Measurements from ENCODE around the gene ARHGAP10.
A peak's percentile ranks its signal among the peaks of the same experiment; 100 is the strongest.

Gene ARHGAP10

DNA sequence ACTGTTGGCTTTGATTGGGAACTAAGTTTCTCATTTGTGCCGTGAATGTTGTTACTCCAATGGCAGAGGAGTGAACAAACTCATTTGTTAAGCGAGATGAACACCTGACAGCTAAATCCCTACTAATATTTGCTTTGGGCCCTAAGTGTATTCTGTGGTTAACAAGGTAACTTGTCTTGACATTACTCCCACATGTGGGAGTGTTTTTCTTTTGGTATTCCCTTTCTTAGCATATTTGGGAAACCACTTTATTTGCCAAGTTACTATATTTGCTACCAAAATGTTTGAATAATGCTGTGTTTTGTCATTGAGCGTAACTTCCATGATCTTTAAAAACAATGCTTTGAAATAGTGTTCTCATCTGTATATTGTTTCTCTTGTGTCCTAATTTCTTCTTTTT lies 82.5 kb downstream of the ARHGAP10 start:
- POLR2A ChIA-PET (ENCODE audit: low non-redundant PET) = no interaction called here
- TF ChIP-seq, protein P1, sequence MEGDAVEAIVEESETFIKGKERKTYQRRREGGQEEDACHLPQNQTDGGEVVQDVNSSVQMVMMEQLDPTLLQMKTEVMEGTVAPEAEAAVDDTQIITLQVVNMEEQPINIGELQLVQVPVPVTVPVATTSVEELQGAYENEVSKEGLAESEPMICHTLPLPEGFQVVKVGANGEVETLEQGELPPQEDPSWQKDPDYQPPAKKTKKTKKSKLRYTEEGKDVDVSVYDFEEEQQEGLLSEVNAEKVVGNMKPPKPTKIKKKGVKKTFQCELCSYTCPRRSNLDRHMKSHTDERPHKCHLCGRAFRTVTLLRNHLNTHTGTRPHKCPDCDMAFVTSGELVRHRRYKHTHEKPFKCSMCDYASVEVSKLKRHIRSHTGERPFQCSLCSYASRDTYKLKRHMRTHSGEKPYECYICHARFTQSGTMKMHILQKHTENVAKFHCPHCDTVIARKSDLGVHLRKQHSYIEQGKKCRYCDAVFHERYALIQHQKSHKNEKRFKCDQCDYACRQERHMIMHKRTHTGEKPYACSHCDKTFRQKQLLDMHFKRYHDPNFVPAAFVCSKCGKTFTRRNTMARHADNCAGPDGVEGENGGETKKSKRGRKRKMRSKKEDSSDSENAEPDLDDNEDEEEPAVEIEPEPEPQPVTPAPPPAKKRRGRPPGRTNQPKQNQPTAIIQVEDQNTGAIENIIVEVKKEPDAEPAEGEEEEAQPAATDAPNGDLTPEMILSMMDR (conservative IDR thresholded peaks at IDR 0.05; ENCODE audit: low read depth) = no peak
- no peak for DNase-seq (ENCODE audit: low spot score)
- no peak overlapping the region for H3K27ac ChIP-seq
- CTCF ChIA-PET = interaction anchor here (0.7 kb wide), 1 partner anchor 27 kb away, joined by 3 read pairs; no protein-coding TSS in a partner anchor

DNA sequence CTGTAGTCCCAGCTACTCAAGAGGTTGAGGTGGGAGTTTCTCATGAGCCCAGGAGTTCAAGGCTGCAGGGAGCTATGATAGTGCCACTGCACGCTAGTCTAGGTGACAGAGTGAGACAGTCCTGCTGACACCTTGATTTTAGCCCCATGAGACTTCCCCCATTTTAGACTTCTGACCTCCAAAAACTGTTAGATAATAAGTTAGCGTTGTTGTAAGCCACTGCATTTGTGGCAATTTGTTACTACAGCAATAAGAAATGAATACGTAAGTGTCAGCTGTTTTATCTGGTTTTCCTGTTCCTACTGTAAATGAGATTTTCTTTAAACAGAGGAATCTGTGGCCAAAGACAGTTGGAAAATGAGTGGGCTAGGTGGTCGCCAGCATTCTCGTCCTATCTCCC lies 83.9 kb downstream of the ARHGAP10 start:
- DNase-seq (ENCODE audit: low spot score) = no peak
- no peak overlapping the region for H3K27ac ChIP-seq
- TF ChIP-seq, protein P1 (conservative IDR thresholded peaks at IDR 0.05; ENCODE audit: low read depth) = no peak
- ChIA-PET CTCF (no interaction called here), POLR2A (ENCODE audit: low non-redundant PET) (no interaction called here)

DNA sequence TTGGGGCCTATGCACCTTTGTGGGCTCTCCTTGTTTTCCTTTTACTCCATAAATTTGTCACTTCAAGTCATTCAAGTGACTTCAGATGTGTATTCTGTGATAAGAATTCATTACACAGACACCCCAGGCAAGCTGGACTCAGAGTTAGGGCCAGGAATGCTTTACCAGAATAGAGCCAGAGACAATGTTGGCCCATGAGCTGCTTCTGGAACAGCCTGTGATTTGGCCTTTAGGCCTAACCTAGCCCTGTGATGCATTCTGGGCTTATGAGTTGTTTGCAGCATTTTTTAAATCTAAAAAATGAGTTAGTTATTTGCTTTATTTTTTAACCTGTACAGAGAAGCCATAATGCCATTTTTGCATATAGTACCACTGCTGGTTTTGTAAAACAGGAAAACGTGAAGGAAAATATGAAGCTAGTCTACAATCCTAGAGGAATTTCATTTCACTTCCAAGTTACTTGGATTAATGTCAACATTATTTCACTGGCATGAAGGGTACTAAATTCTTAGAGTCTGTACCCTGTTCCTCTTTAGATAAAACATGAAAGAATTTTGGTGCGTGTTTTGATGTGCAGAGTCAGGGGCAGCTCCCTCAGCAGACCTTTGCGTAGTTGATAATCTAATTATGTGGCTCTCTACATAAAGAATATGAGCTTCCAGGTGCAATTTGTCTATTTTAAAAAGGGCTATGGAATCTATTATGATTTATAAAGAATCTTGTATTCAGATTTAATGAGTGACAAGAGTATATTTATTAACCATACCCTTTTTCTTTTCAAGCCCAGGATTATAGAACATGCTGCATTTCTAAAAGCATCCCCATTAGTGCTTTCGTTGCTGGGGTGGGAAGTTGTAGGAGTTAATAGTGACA lies 84.7 kb downstream of the ARHGAP10 start:
- ChIA-PET CTCF (no interaction called here), POLR2A (ENCODE audit: low non-redundant PET) (no interaction called here)
- TF ChIP-seq, protein P1 (conservative IDR thresholded peaks at IDR 0.05; ENCODE audit: low read depth) = no peak
- H3K27ac ChIP-seq = no peak overlapping the region
- DNase-seq (ENCODE audit: low spot score) = no peak

DNA sequence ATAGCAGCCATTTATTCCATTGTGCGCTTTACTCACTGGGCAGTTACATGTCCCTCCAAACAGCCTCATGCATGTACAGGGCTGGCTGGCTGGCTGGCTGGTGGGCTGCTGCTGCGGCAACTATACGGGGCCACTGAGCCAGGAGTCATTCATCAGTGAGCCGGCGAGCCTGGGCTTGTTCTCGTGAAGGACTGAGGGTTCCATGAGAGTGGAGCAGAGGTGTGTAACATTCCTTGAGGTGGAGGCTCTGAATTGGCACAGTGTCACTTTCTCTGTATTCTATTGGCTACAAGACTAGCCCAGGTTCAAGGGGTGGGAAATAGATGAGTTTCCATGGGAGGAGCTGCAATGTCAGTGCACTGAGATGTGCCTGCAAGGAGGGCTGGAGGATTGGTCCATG lies 89.1 kb downstream of the ARHGAP10 start:
- CTCF ChIA-PET = no interaction called here
- TF ChIP-seq, protein P1 (conservative IDR thresholded peaks at IDR 0.05; ENCODE audit: low read depth) = no peak
- peak overlapping the region; percentile 81 for H3K27ac ChIP-seq
- DNase-seq (ENCODE audit: low spot score) = peak; percentile 79
- POLR2A ChIA-PET (ENCODE audit: low non-redundant PET) = no interaction called here

DNA sequence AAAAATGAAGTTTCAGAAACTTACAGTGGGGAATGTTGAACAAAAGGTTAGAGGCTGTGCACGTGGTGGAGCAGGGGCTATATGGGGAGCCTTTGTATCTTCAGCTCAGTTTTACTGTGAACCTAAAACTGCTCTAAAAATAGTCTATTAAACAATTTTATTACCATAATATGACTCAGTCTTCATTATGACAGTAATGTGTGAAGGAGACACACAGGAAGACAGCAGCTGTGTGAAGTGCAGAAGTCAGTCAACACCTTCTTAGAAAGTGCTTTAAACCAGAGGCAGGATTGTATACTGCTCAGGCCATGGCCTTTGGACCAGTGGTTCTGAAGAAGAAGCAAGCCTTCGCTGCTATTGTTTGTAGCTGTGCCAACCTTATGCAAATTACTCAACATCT lies 89.7 kb downstream of the ARHGAP10 start:
- DNase-seq (ENCODE audit: low spot score) = no peak
- TF ChIP-seq, protein P1 (conservative IDR thresholded peaks at IDR 0.05; ENCODE audit: low read depth) = no peak
- ChIA-PET POLR2A (ENCODE audit: low non-redundant PET) (no interaction called here), CTCF (interaction anchor here (1.4 kb wide), 1 partner anchor 45 kb away, joined by 3 read pairs; no protein-coding TSS in a partner anchor)
- no peak overlapping the region for H3K27ac ChIP-seq

DNA sequence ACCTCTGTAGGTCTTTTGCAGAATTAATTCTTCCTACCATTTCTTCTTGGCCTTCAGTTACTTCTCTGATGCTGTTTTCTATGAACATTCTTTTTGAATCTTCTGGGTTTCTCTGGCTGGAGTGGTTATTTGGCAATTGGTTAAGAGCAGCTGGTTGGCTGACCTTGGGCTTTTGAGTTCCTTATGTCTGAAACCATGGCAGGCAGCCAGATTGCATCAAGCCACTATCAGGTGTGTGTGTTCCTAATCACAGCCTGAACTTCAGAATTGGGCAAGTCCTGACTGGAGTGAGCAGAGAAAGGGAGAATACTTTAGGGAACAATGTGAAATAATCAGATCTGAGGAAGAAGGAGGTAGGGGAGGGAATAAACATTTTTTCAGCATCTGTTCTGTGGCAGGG lies 90.2 kb downstream of the ARHGAP10 start:
- CTCF ChIA-PET = interaction anchor here (0.5 to 1.4 kb wide), 2 partner anchors 45 to 499 kb away, joined by 3 read pairs; no protein-coding TSS in a partner anchor
- peak; percentile 74 for DNase-seq (ENCODE audit: low spot score)
- POLR2A ChIA-PET (ENCODE audit: low non-redundant PET) = no interaction called here
- peak overlapping the region; percentile 53 for H3K27ac ChIP-seq
- TF ChIP-seq, protein P1 (conservative IDR thresholded peaks at IDR 0.05; ENCODE audit: low read depth) = no peak
